HG02884 (cell line): Measurements from ENCODE around the gene GNB1L.
"Not testable (repeated sequence)": the region's sequence is repeated elsewhere in the genome, so short reads cannot be mapped to it uniquely, and the experiment has no call there.

ENCODE experiments used
- ATAC-seq: cut with Tn5 transposase; IDR thresholded peaks from one replicate; pipeline ENCODE4 v1.9.1; 2021; ENCODE audit warnings: mild to moderate bottlenecking, moderate library complexity; ENCODE audit not compliant: unreplicated experiment

Gene GNB1L

GRCh38 chr22:19846620-19847344 is 7.9 kb downstream of the GNB1L start:
- ATAC-seq: no peak

DNA sequence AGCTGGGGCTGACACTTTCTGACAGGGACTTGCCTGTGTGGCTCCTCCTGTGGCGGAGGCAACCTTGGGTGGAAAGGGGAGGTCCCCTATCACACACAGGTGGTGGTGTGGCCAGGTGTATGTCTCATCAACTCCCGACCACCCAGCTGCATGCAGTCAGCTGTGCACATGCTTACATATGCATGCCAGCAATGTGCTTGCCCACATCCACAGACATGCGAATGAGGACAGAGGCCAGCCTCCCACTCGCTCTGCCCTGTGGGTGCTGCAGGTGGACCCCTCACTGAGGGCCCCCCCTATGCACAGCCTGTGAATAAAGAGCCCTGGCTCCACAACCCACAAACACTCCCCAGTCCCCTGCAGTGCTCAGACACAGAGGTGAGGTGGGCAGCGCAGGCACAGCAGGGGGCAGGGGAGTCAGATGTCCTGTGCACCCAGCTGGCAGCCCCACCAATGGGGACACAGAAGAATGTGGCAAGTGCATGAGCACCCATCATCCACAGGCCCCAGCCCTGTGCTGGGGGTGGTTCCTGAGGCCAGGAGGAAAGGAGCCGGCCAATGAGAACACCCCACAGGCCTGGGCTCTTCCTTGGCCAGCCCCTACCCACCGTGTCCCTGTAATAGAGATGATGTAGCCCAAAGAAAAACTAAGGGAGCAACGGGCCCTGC is 9.5 kb downstream of the GNB1L start:
- no peak for ATAC-seq

- ATAC-seq: no peak
Observed at GRCh38 chr22:19844377-19845053, 10.2 kb downstream of the GNB1L start.

DNA sequence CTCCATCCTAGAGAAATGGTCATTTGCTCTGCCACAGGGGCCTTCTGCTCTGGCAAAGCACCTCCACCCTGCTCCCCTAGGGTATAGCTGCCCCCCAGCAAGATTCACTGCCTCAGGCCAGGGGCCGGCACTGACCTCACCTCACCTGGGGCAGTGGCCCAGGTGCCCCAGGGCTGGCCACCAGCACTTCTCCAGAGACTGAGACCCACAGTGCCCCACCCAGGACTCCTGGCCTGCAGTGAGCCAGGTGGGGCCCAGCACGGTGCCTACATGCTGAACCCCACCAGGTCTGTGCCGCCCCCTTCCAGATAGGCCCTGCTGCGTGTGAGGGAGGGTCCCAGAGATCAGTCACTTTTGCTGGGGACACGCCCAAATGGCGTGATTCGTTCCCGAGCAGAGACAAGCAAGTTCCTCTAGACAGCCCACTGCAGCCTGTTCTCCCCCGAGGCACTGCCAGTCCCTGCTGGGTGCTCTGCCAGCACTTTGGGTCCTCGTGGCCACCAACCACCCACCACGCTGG is 10.8 kb downstream of the GNB1L start:
- ATAC-seq: no peak

GRCh38 chr22:19843107-19843856 is 11.4 kb downstream of the GNB1L start:
- ATAC-seq: no peak

DNA sequence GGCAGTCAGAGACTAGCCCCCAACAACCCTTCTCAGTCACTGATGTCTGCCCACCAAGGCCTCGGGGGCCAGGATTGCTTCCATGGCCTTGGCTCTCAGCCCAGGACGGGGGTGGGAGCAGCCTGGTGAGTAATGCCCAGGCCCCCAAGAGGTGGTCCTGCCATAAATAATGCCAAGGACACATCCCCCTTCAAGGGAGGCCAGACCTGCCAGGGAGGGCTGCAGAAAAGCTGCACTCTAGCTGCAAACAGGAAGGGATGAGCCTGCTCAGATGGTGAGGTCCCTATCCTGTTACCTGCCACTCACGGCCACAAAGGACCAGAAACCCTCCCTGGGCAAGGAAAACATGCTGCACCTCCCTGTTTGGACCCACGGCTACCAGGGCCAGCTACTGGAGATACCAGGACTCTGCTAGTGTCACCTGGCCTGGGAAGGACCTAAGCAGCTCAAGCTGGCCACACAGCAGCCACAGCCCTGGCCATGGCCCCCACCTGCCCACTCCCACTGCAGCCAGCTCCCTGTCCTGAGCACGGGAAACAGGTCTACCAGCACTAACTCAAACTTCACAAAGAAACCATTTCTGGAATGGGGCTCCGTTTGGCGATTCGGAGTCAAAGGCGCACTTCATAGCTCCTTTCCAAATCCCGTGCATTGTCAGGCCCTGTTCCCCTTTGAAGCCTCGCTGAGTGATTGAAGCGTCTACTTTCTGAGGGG is 12.1 kb downstream of the GNB1L start:
- no peak for ATAC-seq

- no peak for ATAC-seq
Observed at GRCh38 chr22:19841641-19842392, 12.9 kb downstream of the GNB1L start.

GRCh38 chr22:19840955-19841640 is 13.6 kb downstream of the GNB1L start:
- ATAC-seq: no peak

DNA sequence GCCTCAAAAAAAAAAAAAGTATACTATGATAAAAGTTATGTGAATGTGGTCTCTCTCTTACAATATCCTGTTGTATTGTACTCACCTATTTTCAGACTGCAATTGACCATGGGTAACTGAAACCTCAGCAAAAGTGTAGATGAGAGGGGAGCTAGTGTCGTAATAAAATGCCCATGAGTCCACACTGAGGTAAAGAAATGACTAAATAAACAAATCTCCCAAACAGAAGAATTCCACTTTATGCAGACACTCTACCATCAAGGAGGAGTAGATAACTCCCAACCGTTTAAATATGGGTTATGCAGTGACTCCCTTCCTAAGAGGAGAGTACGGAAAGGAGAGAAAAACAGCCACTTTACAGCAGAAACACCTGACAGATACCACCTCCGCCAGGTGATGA is 14.6 kb downstream of the GNB1L start:
- ATAC-seq: no peak

- ATAC-seq: no peak
Observed at GRCh38 chr22:19837915-19838314, 16.8 kb downstream of the GNB1L start.

DNA sequence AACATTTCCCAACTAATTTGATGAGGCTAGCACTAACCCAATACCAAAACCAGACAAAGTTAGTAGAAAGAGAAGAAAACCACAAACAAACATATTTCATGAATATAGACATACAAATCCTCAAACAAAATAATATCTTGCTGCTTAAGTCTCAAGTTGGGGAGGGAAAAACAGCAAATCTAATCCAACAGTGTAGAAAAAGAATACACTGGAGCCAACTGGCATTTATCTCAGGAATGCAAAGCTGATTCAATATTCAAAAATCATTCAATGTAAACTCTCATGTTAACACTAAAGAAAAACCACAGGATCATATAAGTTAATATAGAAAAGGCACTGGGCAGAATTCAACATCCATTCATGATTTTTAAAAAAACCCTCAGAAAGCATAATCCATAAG is 18.2 kb downstream of the GNB1L start:
- ATAC-seq: no peak

DNA sequence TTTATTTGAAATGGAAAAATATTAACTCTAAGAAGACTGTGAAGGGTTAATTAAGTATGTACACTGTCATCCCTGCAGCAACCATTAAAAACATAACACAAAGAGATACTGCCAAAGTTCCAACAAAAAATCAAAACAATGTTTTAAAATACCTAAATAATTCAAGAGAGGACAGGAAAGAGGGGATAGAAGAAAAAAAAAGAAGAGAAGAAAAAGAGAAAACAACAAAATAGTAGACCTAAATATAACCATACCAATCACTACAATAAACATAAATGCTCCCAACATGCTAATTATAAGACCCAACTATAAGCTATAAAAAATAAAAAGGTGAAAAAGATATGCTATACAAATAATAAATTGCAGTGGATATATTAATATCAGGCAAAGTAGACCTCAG is 20.1 kb downstream of the GNB1L start:
- ATAC-seq: no peak

GRCh38 chr22:19833327-19833726 is 21.3 kb downstream of the GNB1L start:
- ATAC-seq: not testable (repeated sequence)

- no peak for ATAC-seq
Observed at GRCh38 chr22:19832476-19833108, 22.1 kb downstream of the GNB1L start.

DNA sequence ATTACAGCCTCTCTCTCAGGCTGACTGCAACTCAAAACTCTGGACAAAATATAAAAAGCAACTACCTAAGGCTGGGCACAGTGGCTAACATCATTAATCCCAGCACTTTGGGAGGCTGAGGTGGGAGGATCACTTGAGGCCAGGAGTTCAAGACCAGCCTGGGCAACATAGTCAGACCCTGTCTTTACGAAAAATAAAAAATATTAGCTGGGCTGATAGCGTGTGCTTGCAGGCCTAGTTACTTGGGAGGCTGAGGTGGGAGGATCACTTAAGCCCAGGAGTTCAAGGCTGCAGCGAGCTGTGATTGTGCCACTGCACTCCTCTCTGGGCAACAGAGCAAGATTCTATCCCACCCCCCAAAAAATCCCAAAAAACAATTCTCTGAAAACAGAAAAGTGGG is 22.7 kb downstream of the GNB1L start:
- not testable (repeated sequence) for ATAC-seq

DNA sequence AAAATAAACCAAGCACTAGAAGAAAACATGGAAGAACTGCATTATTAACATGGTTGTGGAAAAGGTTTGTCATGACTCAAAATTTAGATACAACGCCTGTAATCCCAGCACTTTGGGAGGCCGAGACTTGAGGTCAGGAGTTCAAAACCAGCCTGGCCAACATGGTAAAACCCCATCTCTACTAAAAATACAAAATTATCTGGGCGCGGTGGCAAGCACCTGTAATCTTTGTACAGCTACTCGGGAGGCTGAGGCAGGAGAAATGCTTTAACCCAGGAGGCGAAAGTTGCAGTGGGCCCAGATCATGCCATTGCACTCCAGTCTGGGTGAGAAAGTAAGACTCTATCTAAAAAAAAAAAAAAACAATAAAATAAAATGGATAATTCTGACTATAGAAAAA is 23.7 kb downstream of the GNB1L start:
- no peak for ATAC-seq

DNA sequence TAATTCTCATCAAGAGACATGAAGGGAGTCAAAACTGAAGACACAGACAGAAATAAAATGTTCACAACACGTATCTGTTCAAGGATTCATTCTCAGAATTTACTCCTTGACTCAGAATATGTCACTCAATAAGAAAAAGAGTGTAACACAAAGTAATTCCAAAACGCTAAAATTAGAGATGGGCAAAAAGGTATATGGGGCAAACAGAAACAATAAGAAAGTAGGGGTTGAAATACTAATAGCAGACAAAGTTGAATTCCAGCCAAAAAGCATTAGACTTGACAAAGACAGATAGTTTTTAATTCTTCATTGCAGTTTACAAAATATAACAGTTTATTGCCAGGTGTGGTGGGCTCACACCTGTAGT is 26.7 kb downstream of the GNB1L start:
- no peak for ATAC-seq

GRCh38 chr22:19827341-19828034 is 27.2 kb downstream of the GNB1L start:
- ATAC-seq: no peak
